ENCODE results near the gene KANK4. TPM values are rescaled to one million over a fixed set of nuclear protein-coding genes. Genes with fewer than 3 reads are reported as not detected.

KANK4 gene
- total and polyA plus RNA-seq, 2 of the 4 experiments (the other 2 are of a cell fraction): not detected

GRCh38 chr1:62265956-62266935 is 53.0 kb downstream of the KANK4 start:
- no peak overlapping the region for H3K4me2 ChIP-seq (ENCODE audit: low read depth, low read length)
- no TSS peak for BruUV-seq (replicated peaks)
- H2AK5ac ChIP-seq (ENCODE audit: low read depth, low read length): no peak overlapping the region
- H2AK9ac ChIP-seq (replicated peaks; ENCODE audit: low read depth, low read length, poor library complexity): no peak overlapping the region
- no peak overlapping the region for H2BK120ac ChIP-seq (ENCODE audit: low read depth, low read length)
- peaks cover 7% of the 10 kb centered on the region for H3K9me3 ChIP-seq (ENCODE audit: control insufficient read depth, insufficient read depth, low read length)
- no peak overlapping the region for H3K23ac ChIP-seq (ENCODE audit: low read depth, low read length)
- no peak overlapping the region for H4K91ac ChIP-seq (ENCODE audit: insufficient read depth, low read depth, low read length)
- in situ Hi-C loops (cut with MboI; ENCODE audit: low sequenced_read_pairs) (no loop called here), intact Hi-C loops (cut with micrococcal nuclease) (no loop called here), dilution Hi-C loops (cut with HindIII; ENCODE audit: low sequenced_read_pairs, unreplicated experiment) (no loop called here)
- no peak overlapping the region for H2BK15ac ChIP-seq (ENCODE audit: low read depth, low read length)
- CTCF ChIA-PET: interaction anchor here (0.6 kb wide), 1 partner anchor 65 kb away, joined by 6 read pairs; no protein-coding TSS in a partner anchor
- no peaks in the 10 kb centered on the region for H3K27me3 ChIP-seq (ENCODE audit: control insufficient read depth, insufficient read depth, low read length)
- WGBS, 2 experiments (ENCODE audit: extremely low coverage in 2 of 2, insufficient read length in 1 of 2): 45% methylated on average over 2 of the region's 9 CpGs; no CpG with 5 or more reads in 1 of the 2 experiments
- no peak overlapping the region for H3K4ac ChIP-seq (ENCODE audit: low read depth, low read length)
- no peak overlapping the region for H2AFZ ChIP-seq (replicated peaks; ENCODE audit: low read length, poor library complexity)
- H3K18ac ChIP-seq (ENCODE audit: low read depth, low read length): no peak overlapping the region
- no peak overlapping the region for H3K9ac ChIP-seq (ENCODE audit: low read depth, low read length)
- H3K14ac ChIP-seq (replicated peaks; ENCODE audit: low read depth, low read length): no peak overlapping the region
- no peaks in the 10 kb centered on the region for H3K79me1 ChIP-seq (ENCODE audit: low read depth in 1 of 2, low read length in 2 of 2)
- DNase-seq: no peak
- H4K8ac ChIP-seq (ENCODE audit: low read depth in 2 of 2, low read length in 2 of 2): no peak overlapping the region
- ATAC-seq (ENCODE audit: low read depth): no peak
- H2BK20ac ChIP-seq (ENCODE audit: low read depth, low read length): no peak overlapping the region
- H3K4me3 ChIP-seq (ENCODE audit: insufficient read depth, low read depth, low read length): no peak overlapping the region
- no peaks in the 10 kb centered on the region for H4K20me1 ChIP-seq (ENCODE audit: insufficient read depth, low read length)
- POLR2A ChIA-PET (ENCODE audit: unreplicated experiment): no interaction called here
- H3K4me1 ChIP-seq (ENCODE audit: control insufficient read depth, insufficient read depth, low read length): no peaks in the 10 kb centered on the region
- no peak overlapping the region for H3K56ac ChIP-seq (ENCODE audit: extremely low read depth, insufficient read depth, low read length)
- no peak overlapping the region for H4K5ac ChIP-seq (ENCODE audit: low read depth, low read length)
- no peak overlapping the region for H2BK5ac ChIP-seq (ENCODE audit: low read depth, low read length, poor library complexity, severe bottlenecking)
- no peaks in the 10 kb centered on the region for H3K9me1 ChIP-seq (ENCODE audit: insufficient read depth, low read length)
- no peak overlapping the region for H3K27ac ChIP-seq (ENCODE audit: insufficient read depth, low read length)
- H3K36me3 ChIP-seq (ENCODE audit: control insufficient read depth, insufficient read depth, low read length): no peaks in the 10 kb centered on the region
- TF ChIP-seq RFX5 (IDR thresholded peaks at IDR 0.05; ENCODE audit: low read depth, low read length) (no peak), CEBPB (IDR thresholded peaks at IDR 0.05; ENCODE audit: low read depth, low read length) (no peak), RAD21 (IDR thresholded peaks at IDR 0.05; ENCODE audit: low read length) (no peak), NFE2L2 (IDR thresholded peaks at IDR 0.05; ENCODE audit: low read depth, low read length) (no peak), FOS (IDR thresholded peaks at IDR 0.05; ENCODE audit: low read depth, low read length) (no peak), RCOR1 (IDR thresholded peaks at IDR 0.05; ENCODE audit: insufficient replicate concordance, low read length) (no peak), BHLHE40 (IDR thresholded peaks at IDR 0.05; ENCODE audit: low read depth, low read length) (no peak), SMC3 (IDR thresholded peaks at IDR 0.05; ENCODE audit: low read depth, low read length) (no peak), MAZ (IDR thresholded peaks at IDR 0.05; ENCODE audit: borderline replicate concordance, low read depth, low read length) (no peak), CHD1 (IDR thresholded peaks at IDR 0.05; ENCODE audit: low read depth, low read length) (no peak), MXI1 (IDR thresholded peaks at IDR 0.05; ENCODE audit: borderline replicate concordance, low read depth, low read length) (no peak), POLR2A (IDR thresholded peaks at IDR 0.05; ENCODE audit: low read depth, low read length) (no peak), USF2 (IDR thresholded peaks at IDR 0.05; ENCODE audit: low read depth, low read length) (no peak), ELK1 (IDR thresholded peaks at IDR 0.05; ENCODE audit: borderline replicate concordance, low read depth, low read length) (no peak), MAFK (IDR thresholded peaks at IDR 0.05; ENCODE audit: low read depth, low read length) (no peak)

Measured in IMR-90 (cell line).